CD4-positive, alpha-beta T cell treated with Interleukin-15 for 4 hours (primary cell): Measurements from ENCODE around the gene DLG2.

Experiments
- DNase-seq: peaks from one replicate; pipeline ENCODE4 v3.0.0-alpha.2; 2020; ENCODE audit warnings: low spot score

The DLG2 gene

GRCh38 chr11:84655712-84656111, 971.4 kb downstream of the DLG2 start:
- no peak for DNase-seq

- no peak for DNase-seq
Observed at GRCh38 chr11:84648471-84648870, 978.7 kb downstream of the DLG2 start.

DNA sequence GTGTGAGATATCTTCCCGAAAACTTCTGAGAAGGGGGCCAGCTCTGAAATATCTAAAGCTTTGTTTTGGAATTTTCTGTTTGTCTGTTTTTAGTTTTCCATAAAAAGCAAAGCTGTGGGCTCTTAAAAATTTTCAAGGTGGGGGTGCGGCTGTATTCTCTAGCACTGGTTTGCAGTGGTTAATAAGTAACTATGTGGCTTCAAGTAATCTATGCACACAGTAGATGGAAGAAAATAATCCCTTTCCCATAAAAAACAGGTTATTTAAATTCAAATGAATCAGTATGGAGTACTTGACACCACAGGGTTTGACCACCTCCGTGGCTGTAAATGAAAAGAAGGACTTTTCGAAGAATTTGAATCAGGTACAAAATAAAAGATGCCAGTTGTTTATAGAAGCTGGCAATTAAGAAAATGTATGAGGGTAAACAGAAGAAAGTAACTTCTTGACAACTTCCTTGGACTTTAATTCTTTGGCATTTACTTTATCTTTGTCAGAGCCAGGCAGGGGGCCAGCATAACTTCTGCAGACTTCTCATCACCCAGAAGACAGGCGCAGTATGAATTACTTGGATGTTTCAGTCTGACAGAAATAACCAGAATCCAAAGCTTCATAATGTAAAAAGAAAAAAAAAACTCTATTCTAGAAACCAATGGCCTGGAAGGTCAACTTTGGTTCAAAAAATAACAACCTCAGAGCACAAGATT, 981.0 kb downstream of the DLG2 start:
- no peak for DNase-seq

DNA sequence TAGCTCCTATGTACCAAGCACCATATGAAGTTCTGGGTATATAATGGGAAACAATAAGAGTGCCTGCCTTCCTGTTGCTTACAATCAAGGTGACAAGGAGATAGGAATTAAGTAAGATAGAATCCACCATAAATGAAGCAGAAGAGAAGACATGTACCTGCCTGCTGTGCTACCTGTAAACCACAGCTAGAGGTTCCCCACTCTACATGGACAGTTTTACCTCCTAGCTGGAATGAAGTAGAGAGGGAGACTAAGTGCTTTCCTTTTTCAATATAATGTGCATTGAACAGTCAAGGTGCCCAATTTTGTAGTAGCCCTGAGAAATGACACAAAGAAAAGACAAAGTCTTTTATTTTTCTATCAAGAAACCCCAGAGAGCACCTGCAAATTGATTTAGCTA, 984.6 kb downstream of the DLG2 start:
- DNase-seq: no peak

- DNase-seq: no peak
Observed at GRCh38 chr11:84634309-84634708, 992.8 kb downstream of the DLG2 start.

- no peak for DNase-seq
Observed at GRCh38 chr11:84628871-84629620, 998.1 kb downstream of the DLG2 start.

GRCh38 chr11:84626256-84626655, 1000.9 kb downstream of the DLG2 start:
- no peak for DNase-seq

GRCh38 chr11:84612645-84613044, 1014.5 kb downstream of the DLG2 start:
- no peak for DNase-seq

- no peak for DNase-seq
Observed at GRCh38 chr11:84608837-84609196, 1018.3 kb downstream of the DLG2 start.

GRCh38 chr11:84607975-84608836, 1018.9 kb downstream of the DLG2 start:
- DNase-seq: no peak

- DNase-seq: no peak
Observed at GRCh38 chr11:84594602-84595001, 1032.5 kb downstream of the DLG2 start.

- DNase-seq: no peak
Observed at GRCh38 chr11:84590106-84590505, 1037.0 kb downstream of the DLG2 start.

- DNase-seq: no peak
Observed at GRCh38 chr11:84588131-84588829, 1038.9 kb downstream of the DLG2 start.

DNA sequence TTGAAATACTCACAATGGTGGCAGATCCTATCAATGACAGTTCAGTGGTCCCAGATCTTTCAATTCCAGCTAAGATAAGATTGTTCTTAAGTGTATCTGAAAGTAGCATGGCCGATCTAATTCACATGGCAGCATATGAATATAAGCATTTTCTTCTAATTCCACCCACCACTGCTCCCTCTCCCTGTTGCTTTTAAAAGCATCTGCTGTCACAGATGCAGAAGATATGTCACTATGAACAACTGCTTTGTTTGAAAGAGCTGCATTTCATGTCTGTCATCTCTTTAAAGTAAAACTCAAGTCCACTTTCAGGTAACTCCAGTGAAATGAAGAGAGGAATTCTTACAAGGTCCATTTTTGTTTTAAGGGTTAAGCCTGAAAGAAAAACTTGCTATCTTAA, 1044.0 kb downstream of the DLG2 start:
- no peak for DNase-seq

GRCh38 chr11:84581083-84581482, 1046.1 kb downstream of the DLG2 start:
- DNase-seq: no peak

DNA sequence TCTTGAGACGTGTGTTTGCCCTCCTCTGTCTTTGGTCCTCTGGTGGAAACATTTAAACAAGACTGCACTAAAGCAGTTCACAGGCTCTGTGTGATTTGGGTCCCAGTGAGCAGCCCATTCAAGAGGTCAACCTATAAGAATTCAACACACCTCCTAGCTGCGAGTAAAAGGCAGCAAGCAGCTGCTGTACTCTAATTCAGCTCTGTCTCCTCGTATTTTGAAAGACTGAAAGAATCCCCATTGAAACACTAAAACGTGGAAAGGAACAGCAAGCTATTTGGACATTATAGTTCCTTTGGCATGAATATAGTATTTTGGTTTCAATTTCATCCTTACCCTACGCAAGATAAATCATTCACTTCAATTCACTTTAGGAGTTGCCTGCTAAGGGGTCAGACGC, 1046.7 kb downstream of the DLG2 start:
- no peak for DNase-seq

DNA sequence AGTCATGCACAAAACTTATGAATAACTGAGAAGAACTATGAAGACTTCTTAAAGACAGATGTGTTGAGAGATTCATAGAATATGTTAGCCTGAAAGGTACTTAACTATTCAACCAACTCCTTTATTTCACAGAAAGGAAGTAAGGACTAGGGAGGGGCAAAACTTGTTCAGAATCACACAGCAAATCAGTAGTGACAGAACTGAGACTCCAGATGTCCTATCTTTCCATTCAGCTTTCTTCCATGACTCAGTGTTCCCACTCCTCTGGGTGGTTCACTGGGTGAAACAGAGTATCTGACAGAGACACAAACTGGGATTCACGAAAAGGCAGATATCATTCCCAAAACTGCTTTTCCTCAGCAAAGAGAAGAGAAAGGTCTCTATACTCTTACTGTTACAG, 1053.3 kb downstream of the DLG2 start:
- no peak for DNase-seq

DNA sequence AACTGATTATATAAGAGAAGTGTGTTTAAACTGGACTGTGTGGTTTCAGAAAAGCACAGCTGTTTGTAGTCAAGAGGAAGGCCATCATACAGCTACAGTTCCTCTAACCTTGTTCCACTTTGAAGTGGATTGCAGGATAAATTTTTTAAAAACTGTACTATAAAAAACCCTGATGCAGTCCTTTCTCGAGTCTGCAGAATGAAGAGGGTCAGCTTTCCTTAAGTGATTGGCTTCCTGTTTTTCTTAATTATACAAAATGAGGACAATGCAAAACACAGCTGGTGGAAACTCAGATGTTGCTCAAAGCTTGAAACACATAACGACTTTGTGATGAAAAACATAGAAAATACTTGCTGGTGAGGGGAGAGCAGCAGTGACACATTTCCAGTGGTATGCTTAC, 1060.5 kb downstream of the DLG2 start:
- no peak for DNase-seq

- no peak for DNase-seq
Observed at GRCh38 chr11:84564867-84565184, 1062.3 kb downstream of the DLG2 start.

DNA sequence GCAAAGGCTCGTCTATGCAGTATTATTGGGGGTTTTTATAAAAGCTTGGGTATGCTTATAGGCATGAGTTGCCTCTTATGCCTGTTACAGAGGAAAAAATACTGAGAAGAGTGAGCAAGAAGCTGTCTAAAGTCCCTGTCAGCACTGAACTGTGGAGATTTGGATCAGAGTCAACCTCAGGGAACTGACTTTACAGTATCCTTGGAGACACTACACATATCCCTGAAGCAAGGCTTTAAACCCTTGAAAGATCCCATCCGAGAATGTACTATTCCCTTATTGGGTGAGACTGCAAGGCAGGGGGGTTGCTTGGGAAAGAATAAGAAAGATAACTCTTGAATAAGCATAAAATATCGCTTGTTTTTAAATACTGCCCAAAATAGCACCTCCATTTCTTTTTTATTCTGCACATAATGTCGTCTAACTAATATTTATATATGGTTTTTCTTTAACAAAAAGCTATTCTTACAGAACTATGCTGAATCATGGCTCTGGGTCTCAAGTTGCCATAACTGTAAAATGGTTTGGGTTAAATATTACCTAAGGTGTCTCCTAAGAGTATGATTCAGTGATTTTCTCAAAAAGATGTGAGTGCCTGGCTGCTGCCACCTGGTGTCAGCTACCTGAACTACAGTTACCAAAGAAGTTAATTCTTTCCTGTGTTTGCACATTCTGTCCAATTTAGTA, 1062.8 kb downstream of the DLG2 start:
- peak; percentile 3 for DNase-seq

GRCh38 chr11:84563356-84563755, 1063.8 kb downstream of the DLG2 start:
- no peak for DNase-seq

DNA sequence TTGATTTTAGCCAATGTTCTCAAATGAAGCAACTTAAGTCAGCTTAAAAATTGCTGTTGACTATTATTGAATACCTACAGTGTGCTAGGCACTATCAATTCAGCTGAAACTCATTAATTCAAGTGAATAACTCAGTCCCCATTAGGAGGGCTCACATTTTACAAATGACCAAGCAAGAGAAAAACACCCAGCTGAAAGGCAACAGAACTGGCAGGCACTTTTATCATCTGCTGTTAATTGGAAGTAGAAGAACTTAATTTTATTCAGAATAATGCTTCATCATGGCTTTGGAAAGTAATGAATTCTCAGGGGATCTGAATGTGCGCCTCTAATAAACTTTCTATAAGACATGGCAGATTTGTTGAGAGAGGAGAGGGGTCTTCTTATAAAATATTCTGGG, 1066.9 kb downstream of the DLG2 start:
- DNase-seq: no peak
